Breast epithelium (tissue), 3 donors: ENCODE measurements around the gene ID4.

ENCODE experiments used
- CTCF ChIP-seq, 3 donors: fragments of 450-650 bp; IDR thresholded peaks; one replicate each; pipeline ENCODE4 v1.5.1; 2016 to 2017; ENCODE audit warnings: antibody characterized with exemption in 3 of 3, mild to moderate bottlenecking in 3 of 3, moderate library complexity in 3 of 3
- POLR2A ChIP-seq: fragments of 450-650 bp; IDR thresholded peaks from one replicate; pipeline ENCODE4 v1.6.1; 2016; ENCODE audit warnings: antibody characterized with exemption, mild to moderate bottlenecking, moderate library complexity
- POLR2AphosphoS5 ChIP-seq, 3 donors: sonication (generic); formaldehyde crosslinking; IDR thresholded peaks; one replicate each; pipeline ENCODE4 v1.6.1; 2017; ENCODE audit warnings: antibody characterized with exemption in 3 of 3

GRCh38 chr6:19835605-19836004, 1.6 kb upstream of the ID4 start:
- TF ChIP-seq CTCF (IDR thresholded peaks at IDR 0.05) (no peak), POLR2AphosphoS5 (IDR thresholded peaks at IDR 0.05) (no peak), POLR2A (no peak)
